ENCODE data around the gene PPP2CA. TPM values are rescaled to one million over a fixed set of nuclear protein-coding genes. Genes with fewer than 3 reads are reported as not detected.

The PPP2CA gene
- total and polyA plus RNA-seq, 2 of the 13 experiments (the other 11 are each of a cell fraction or from before 2014, with no cell fraction given), result 82.4 to 171 TPM

DNA sequence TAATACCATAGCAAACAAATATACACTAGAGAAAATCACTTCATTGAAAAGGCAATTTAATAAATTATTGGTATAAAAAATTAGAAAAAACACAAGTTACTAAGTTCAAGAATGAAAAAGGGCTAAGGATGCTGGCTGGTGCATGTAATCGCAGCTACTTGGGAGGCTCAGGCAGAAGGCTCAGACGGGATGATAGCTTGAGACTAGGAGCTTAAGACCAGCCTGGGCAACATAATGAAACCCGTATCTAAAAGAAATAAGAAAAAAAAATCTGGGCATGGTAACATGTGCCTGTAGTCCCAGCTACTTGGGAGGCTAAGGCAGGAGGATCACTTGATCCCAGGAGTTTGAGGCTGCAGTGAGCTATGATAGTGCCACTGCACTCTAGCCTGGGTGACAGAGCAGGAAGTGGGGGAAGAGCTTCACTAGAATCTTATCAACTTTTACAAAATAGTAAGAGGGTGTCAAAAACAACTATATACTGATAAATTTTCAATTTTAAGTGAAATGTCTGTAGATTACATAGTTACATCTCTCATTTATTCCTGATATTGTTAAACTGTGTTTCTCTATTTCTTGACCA is 42.2 kb upstream of the PPP2CA start:
- BruUV-seq (replicated peaks), result no TSS peak
- POLR2A ChIA-PET, result no interaction called here
- Histone ChIP-seq H3K79me2 (ENCODE audit: insufficient read depth, low read length) (no peaks in the 10 kb centered on the region), H3K9me3 (ENCODE audit: low read length) (peaks cover 7% of the 10 kb centered on the region; the same call in 1 of the 2 replicates), H4K20me1 (ENCODE audit: insufficient read depth, low read length) (no peaks in the 10 kb centered on the region), H3K4me3 (replicated peaks in 1 of 3; ENCODE audit: insufficient read depth in 1 of 3, low read depth in 2 of 3, low read length in 3 of 3) (no peak overlapping the region), H3K4me2 (ENCODE audit: low read depth, low read length) (no peak overlapping the region), H3K9ac (ENCODE audit: insufficient read depth, low read depth, low read length) (no peak overlapping the region), H3K27me3 (ENCODE audit: control insufficient read depth in 1 of 2, insufficient read depth in 2 of 2, low read length in 2 of 2) (no peaks in the 10 kb centered on the region), H2AFZ (ENCODE audit: low read length) (no peak overlapping the region), H3K36me3 (replicated peaks in 1 of 2; ENCODE audit: control insufficient read depth in 1 of 2, insufficient read depth in 2 of 2, low read length in 2 of 2) (no peaks in the 10 kb centered on the region), H3K27ac (ENCODE audit: extremely low read length, insufficient read depth, low read length) (no peak overlapping the region), H3K4me1 (ENCODE audit: insufficient read depth, low read length) (no peaks in the 10 kb centered on the region)
- no peak for FAIRE-seq
- TF ChIP-seq ZNF230 (CRISPR knock-in tag; IDR thresholded peaks at IDR 0.05) (no peak), ZNF770 (CRISPR knock-in tag; IDR thresholded peaks at IDR 0.05) (0 out of 2 replicates have a peak, but pooled peaks have one; percentile 11)
- in situ Hi-C loops (cut with HindIII; ENCODE audit: extremely low pct_ligation_motif_present, low pct_unique_long_range_greater_than_20kb), result no loop called here
- intact Hi-C loops (cut with micrococcal nuclease; ENCODE audit: unreplicated experiment), result no loop called here
- 22% methylated on average over 3 of the region's 3 CpGs for WGBS (ENCODE audit: low lambda C conversion rate)
- no peak for ATAC-seq
- DNase-seq (ENCODE audit: low spot score), result no peak
- CTCF ChIA-PET (ENCODE audit: low intra/inter-chr PET ratio, low total read pairs), result no interaction called here

DNA sequence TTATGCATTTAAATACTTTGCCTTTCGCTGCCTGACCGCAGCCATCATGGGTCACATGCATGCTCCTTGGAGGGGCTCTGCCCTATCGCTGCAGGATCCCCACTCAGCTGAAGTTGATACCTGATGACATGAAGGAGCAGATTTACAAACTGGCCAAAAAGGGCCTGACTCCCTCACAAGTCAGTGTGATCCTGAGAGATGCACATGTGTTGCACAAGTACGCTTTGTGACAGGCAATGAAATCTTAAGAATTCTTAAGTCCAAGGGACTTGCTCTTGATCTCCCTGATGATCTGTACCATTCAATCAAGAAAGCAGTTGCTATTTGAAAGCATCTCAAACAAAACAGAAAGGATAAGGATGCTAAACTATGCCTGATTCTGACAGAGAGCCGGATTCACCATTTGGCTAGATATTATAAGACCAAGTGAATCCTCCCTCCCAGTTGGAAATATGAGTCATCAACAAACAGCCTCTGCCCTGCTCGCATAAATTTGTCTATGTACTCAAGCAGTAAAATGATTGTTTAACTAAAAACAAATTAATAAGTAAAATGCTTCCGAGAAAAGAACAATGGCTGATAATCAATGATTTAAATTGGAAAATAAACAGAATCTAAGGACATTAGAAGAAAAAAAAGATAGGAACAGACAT is 41.6 kb upstream of the PPP2CA start:
- Histone ChIP-seq H4K20me1 (ENCODE audit: insufficient read depth, low read length) (no peaks in the 10 kb centered on the region), H3K36me3 (replicated peaks in 1 of 2; ENCODE audit: control insufficient read depth in 1 of 2, insufficient read depth in 2 of 2, low read length in 2 of 2) (no peaks in the 10 kb centered on the region), H3K9me3 (ENCODE audit: low read length) (peaks cover 13% of the 10 kb centered on the region; the same call in 1 of the 2 replicates), H3K27ac (ENCODE audit: extremely low read length, insufficient read depth, low read length) (no peak overlapping the region), H3K79me2 (ENCODE audit: insufficient read depth, low read length) (no peaks in the 10 kb centered on the region), H3K9ac (ENCODE audit: insufficient read depth, low read depth, low read length) (no peak overlapping the region), H3K27me3 (ENCODE audit: control insufficient read depth in 1 of 2, insufficient read depth in 2 of 2, low read length in 2 of 2) (no peaks in the 10 kb centered on the region), H3K4me2 (ENCODE audit: low read depth, low read length) (no peak overlapping the region), H3K4me1 (ENCODE audit: insufficient read depth, low read length) (no peaks in the 10 kb centered on the region), H3K4me3 (replicated peaks in 1 of 3; ENCODE audit: insufficient read depth in 1 of 3, low read depth in 2 of 3, low read length in 3 of 3) (no peak overlapping the region), H2AFZ (ENCODE audit: low read length) (no peak overlapping the region)
- in situ Hi-C loops (cut with HindIII; ENCODE audit: extremely low pct_ligation_motif_present, low pct_unique_long_range_greater_than_20kb), result no loop called here
- 50% methylated on average over 7 of the region's 7 CpGs for WGBS (ENCODE audit: low lambda C conversion rate)
- ChIA-PET CTCF (ENCODE audit: low intra/inter-chr PET ratio, low total read pairs) (no interaction called here), POLR2A (no interaction called here)
- FAIRE-seq (no peak), DNase-seq (ENCODE audit: low spot score) (no peak), ATAC-seq (no peak)
- BruUV-seq (replicated peaks), result no TSS peak
- intact Hi-C loops (cut with micrococcal nuclease; ENCODE audit: unreplicated experiment), result no loop called here
- TF ChIP-seq ZNF430 (CRISPR knock-in tag; IDR thresholded peaks at IDR 0.05), result no peak
- peak; percentile 33; the same call in 1 of the 2 replicates for TF ChIP-seq FOSL2 (CRISPR knock-in tag; IDR thresholded peaks at IDR 0.05)

Data from HepG2 (cell line).